Stimulated activated CD4-positive, alpha-beta T cell treated with anti-CD3 and anti-CD28 coated beads, Interleukin-12 subunit alpha, Interleukin-12 subunit beta, amount 100 ng/mL, for 4 hours (primary cell): ENCODE data around the gene ITGA3.

Source experiments
- DNase-seq: peaks from one replicate; pipeline ENCODE4 v3.0.0-alpha.2; 2020

ITGA3 gene

GRCh38 chr17:50133028-50133768, 77.3 kb downstream of the ITGA3 start:
- DNase-seq, result no peak

- no peak for DNase-seq
Measured at GRCh38 chr17:50133769-50134099, 77.8 kb downstream of the ITGA3 start.

- DNase-seq, result no peak
Measured at GRCh38 chr17:50134206-50135110, 78.5 kb downstream of the ITGA3 start.

- DNase-seq, result no peak
Measured at GRCh38 chr17:50135316-50136095, 79.6 kb downstream of the ITGA3 start.

- no peak for DNase-seq
Measured at GRCh38 chr17:50136096-50136687, 80.3 kb downstream of the ITGA3 start.

- no peak for DNase-seq
Measured at GRCh38 chr17:50137042-50137441, 81.1 kb downstream of the ITGA3 start.

- DNase-seq, result no peak
Measured at GRCh38 chr17:50139185-50139783, 83.4 kb downstream of the ITGA3 start.
